Natural killer cell (primary cell): ENCODE data around the gene GNPTG. TPM values are rescaled to one million over a fixed set of nuclear protein-coding genes. Genes with fewer than 3 reads are reported as not detected.

Experiments used
- ATAC-seq, 3 donors: fragments of 150-1000 bp in 2 of 3; fragments of 200-7000 bp in 1 of 3; cut with Tn5 transposase; 1 replicate in 1 of 3; 2 replicates in 2 of 3; pipeline ENCODE4 v1.10.0; 2021; ENCODE audit warnings: mild to moderate bottlenecking in 2 of 3, moderate library complexity in 2 of 3
- DNase-seq, 2 donors: peaks; one replicate each; pipeline versions ENCODE4 v3.0.0 to v3.0.0-alpha.2; 2013 to 2021; ENCODE audit warnings: mixed read lengths in 1 of 2
- H3K27ac ChIP-seq: one replicate; pipeline ENCODE4 v1.5.1; 2013; ENCODE audit warnings: mild to moderate bottlenecking, low read length
- H3K27me3 ChIP-seq: one replicate; pipeline ENCODE4 v1.6.1; 2013; ENCODE audit warnings: low read length; ENCODE audit not compliant: control insufficient read depth, insufficient read depth
- H3K36me3 ChIP-seq: one replicate; pipeline ENCODE4 v1.6.1; 2013; ENCODE audit warnings: low read length; ENCODE audit not compliant: control insufficient read depth, insufficient read depth
- H3K4me1 ChIP-seq: one replicate; pipeline ENCODE4 v1.6.1; 2013; ENCODE audit warnings: low read length; ENCODE audit not compliant: control insufficient read depth, insufficient read depth
- H3K4me3 ChIP-seq: one replicate; pipeline ENCODE4 v1.5.1; 2013; ENCODE audit warnings: low read length
- H3K9me3 ChIP-seq: one replicate; pipeline ENCODE4 v1.6.1; 2013; ENCODE audit warnings: low read length; ENCODE audit not compliant: control insufficient read depth, insufficient read depth
- H3K27ac Mint-ChIP-seq, 2 donors: one replicate each; pipeline ENCODE4 v1.8.0; 2022; ENCODE audit warnings: mild to moderate bottlenecking in 2 of 2, mixed read lengths in 2 of 2, moderate library complexity in 1 of 2
- H3K27me3 Mint-ChIP-seq, 2 donors: one replicate each; pipeline ENCODE4 v1.8.0; 2022; ENCODE audit warnings: low read depth in 2 of 2, mixed read lengths in 2 of 2
- H3K36me3 Mint-ChIP-seq: one replicate; pipeline ENCODE4 v1.8.0; 2022; ENCODE audit warnings: mixed read lengths
- H3K4me1 Mint-ChIP-seq, 2 donors: one replicate each; pipeline ENCODE4 v1.8.0; 2022; ENCODE audit warnings: mixed read lengths in 2 of 2
- H3K4me3 Mint-ChIP-seq: one replicate; pipeline ENCODE4 v1.8.0; 2022; ENCODE audit warnings: mild to moderate bottlenecking, moderate library complexity, mixed read lengths
- H3K9me3 Mint-ChIP-seq, 2 donors: one replicate each; pipeline ENCODE4 v1.8.0; 2022; ENCODE audit warnings: mixed read lengths in 2 of 2
- WGBS: methylation state at CpG from one replicate; pipeline ENCODE4 v1.1.7; 2013; ENCODE audit warnings: missing lambda C conversion rate; ENCODE audit not compliant: insufficient coverage; 5-methylcytosine and 5-hydroxymethylcytosine counted together
- intact Hi-C: fragments of 100-400 bp; cut with micrococcal nuclease; formaldehyde crosslinking; loops from one replicate; pipeline ENCODE4 v1.14.2; 2022
- total RNA-seq, 4 donors: library from RNA; stranded (reverse); fragments of 120-200 nt in 1 of 4; gene quantifications; one replicate each; pipeline versions ENCODE4 v1.2.3 to v1.2.4, GENCODE V29; 2013 to 2022
- TF ChIP-seq, protein P1 (sequence below): fragments of 200-600 bp; IDR thresholded peaks from one replicate; pipeline ENCODE4 v1.8.0; 2022; ENCODE audit warnings: antibody characterized with exemption

Gene GNPTG
- total RNA-seq, 3 donors from 2014 or later (not counting 1 experiment from before 2014, with no cell fraction given), result 58.7 to 65.9 (median 62.0) TPM

DNA sequence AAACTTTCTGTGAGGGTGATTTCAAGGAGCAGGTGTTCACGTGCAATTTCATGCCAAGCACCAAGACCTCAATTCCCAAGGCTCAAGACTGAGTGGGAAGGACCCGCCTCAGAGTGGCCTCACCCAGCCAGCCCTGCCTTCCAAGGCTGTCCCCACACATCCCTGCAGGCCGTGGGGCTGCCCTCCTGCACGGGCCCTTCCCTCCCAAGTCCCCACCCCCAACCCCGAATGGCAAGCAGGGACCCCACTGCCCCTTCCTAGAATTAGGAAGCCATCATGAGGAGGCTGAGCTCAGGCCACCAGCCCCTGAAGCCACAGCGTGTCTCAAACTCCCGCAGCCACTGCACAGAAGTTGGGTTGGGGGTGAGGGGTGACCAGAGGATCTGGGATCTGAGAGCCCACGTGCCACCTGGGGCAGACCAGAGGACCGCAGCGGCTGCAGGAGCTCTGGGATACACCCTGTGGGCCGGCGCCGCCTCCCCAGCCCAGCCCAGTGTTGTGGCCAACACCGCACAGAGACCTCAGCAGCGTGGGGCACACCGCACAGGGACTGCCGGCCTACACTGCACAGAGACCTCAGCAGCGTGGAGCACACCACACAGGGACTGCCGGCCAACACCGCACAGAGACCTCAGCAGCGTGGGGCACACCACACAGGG is 20.7 kb downstream of the GNPTG start:
- DNase-seq (no peak), ATAC-seq (no peak)
- no peaks in the 10 kb centered on the region for H3K9me3 Mint-ChIP-seq
- Histone ChIP-seq H3K27ac (no peak overlapping the region), H3K4me3 (no peak overlapping the region), H3K36me3 (peaks cover 25% of the 10 kb centered on the region), H3K9me3 (no peaks in the 10 kb centered on the region), H3K27me3 (no peaks in the 10 kb centered on the region), H3K4me1 (no peaks in the 10 kb centered on the region)
- peaks cover 0 to 5% of the 10 kb centered on the region in 2 donors for H3K4me1 Mint-ChIP-seq
- intact Hi-C loops, result no loop called here
- no peaks in the 10 kb centered on the region for H3K27me3 Mint-ChIP-seq
- whole genome bisulfite sequencing, result 94% methylated on average over 13 of the region's 21 CpGs
- H3K36me3 Mint-ChIP-seq, result no peaks in the 10 kb centered on the region
- H3K27ac Mint-ChIP-seq, result no peak overlapping the region
- H3K4me3 Mint-ChIP-seq, result no peak overlapping the region
- TF ChIP-seq, protein P1, sequence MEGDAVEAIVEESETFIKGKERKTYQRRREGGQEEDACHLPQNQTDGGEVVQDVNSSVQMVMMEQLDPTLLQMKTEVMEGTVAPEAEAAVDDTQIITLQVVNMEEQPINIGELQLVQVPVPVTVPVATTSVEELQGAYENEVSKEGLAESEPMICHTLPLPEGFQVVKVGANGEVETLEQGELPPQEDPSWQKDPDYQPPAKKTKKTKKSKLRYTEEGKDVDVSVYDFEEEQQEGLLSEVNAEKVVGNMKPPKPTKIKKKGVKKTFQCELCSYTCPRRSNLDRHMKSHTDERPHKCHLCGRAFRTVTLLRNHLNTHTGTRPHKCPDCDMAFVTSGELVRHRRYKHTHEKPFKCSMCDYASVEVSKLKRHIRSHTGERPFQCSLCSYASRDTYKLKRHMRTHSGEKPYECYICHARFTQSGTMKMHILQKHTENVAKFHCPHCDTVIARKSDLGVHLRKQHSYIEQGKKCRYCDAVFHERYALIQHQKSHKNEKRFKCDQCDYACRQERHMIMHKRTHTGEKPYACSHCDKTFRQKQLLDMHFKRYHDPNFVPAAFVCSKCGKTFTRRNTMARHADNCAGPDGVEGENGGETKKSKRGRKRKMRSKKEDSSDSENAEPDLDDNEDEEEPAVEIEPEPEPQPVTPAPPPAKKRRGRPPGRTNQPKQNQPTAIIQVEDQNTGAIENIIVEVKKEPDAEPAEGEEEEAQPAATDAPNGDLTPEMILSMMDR, result no peak

DNA sequence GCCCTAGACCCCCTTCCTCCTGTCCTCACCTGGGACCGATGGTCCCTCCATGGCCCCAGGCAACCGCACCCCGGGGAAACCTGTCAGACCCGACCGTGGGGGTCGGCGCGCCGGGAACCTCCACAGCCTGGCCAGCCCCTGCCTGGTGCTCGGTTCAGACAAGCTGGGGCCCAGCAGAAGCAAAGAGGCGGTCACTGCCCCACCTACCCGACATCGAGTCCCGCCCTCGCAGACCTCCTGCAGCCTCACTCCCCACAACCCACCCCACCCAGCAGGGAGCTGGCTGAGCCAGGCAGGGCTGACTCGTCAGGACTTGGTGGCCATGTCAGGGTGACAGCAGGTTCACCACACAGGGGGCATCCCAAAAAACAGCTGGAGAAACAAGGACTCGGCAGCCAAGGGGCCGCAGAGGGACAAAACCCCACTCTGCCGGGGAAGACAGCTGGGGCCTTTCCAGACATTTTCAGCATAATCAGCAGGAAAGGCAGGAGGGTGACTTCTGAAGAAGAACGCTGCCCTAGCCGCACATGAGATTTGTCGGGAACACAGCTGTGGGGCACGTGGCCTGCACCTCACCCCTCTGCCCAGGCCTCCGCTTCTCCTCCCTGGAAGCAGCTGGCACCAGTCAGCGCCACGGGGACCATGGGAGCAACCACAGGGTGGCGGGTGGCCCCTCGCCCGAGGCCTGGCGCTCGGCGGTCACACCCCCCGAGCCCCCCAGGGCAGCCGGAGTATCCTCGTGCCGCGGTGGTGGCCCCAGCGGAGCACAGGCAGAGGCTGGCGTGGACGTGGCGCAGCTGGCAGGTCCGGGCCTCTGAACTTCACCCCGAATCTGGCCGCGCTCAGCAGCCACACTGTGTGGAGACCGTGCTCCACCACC is 22.9 kb downstream of the GNPTG start:
- intact Hi-C loops, result loop anchor here (5.0 kb wide), 1 partner anchor 43 kb away; no protein-coding TSS in a partner anchor
- no peak overlapping the region for H3K27ac ChIP-seq
- no peaks in the 10 kb centered on the region for H3K9me3 ChIP-seq
- no peak for ATAC-seq
- WGBS, result 97% methylated on average over 46 of the region's 46 CpGs
- H3K27me3 Mint-ChIP-seq, result no peaks in the 10 kb centered on the region
- DNase-seq, result no peak
- no peaks in the 10 kb centered on the region for H3K9me3 Mint-ChIP-seq
- no peaks in the 10 kb centered on the region for H3K36me3 Mint-ChIP-seq
- H3K27ac Mint-ChIP-seq, result no peak overlapping the region
- H3K27me3 ChIP-seq, result no peaks in the 10 kb centered on the region
- no peak overlapping the region for H3K4me3 Mint-ChIP-seq
- TF ChIP-seq, protein P1, result no peak
- H3K4me3 ChIP-seq, result no peak overlapping the region
- H3K36me3 ChIP-seq, result peaks cover 20% of the 10 kb centered on the region
- H3K4me1 ChIP-seq, result peaks cover 11% of the 10 kb centered on the region
- peaks cover 6 to 21% of the 10 kb centered on the region in 2 donors for H3K4me1 Mint-ChIP-seq

DNA sequence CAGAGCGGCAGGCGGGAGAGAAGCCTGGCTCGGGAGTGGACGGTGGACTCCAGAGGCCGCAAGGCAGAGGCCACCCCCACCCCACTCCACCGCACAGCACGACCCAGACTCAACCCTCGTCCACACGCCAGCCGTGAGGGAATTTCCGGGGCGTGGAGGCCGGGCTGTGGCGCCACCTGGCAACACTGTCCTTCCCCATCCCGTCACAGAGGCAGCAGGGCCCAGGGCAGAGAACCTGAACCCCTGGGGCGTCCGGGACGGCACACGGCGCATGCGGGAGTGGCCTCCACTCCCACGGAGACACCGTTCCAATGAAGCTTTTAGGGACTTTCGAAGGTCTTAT is 23.5 kb downstream of the GNPTG start:
- peaks cover 6 to 27% of the 10 kb centered on the region in 2 donors for H3K4me1 Mint-ChIP-seq
- 93% methylated on average over 24 of the region's 24 CpGs for WGBS
- no peak overlapping the region for H3K4me3 Mint-ChIP-seq
- TF ChIP-seq, protein P1, result no peak
- Histone ChIP-seq H3K9me3 (no peaks in the 10 kb centered on the region), H3K27ac (no peak overlapping the region), H3K4me1 (peaks cover 17% of the 10 kb centered on the region), H3K36me3 (peaks cover 15% of the 10 kb centered on the region), H3K27me3 (no peaks in the 10 kb centered on the region), H3K4me3 (no peak overlapping the region)
- DNase-seq (no peak), ATAC-seq (no peak)
- no peak overlapping the region for H3K27ac Mint-ChIP-seq
- H3K36me3 Mint-ChIP-seq, result no peaks in the 10 kb centered on the region
- no peaks in the 10 kb centered on the region for H3K27me3 Mint-ChIP-seq
- no peaks in the 10 kb centered on the region for H3K9me3 Mint-ChIP-seq
- intact Hi-C loops, result loop anchor here (5.0 kb wide), 1 partner anchor 42 kb away; no protein-coding TSS in a partner anchor
